HepG2 (cell line): ENCODE measurements around the gene ATRNL1. TPM values are rescaled to one million over a fixed set of nuclear protein-coding genes. Genes with fewer than 3 reads are reported as not detected.

Experiments
- ATAC-seq: fragments of 200-7000 bp; cut with Tn5 transposase; 3 replicates; pipeline ENCODE4 v1.9.1; 2020; ENCODE audit warnings: mild to moderate bottlenecking, moderate library complexity
- BruUV-seq: library from RNA; stranded (reverse); fragments of 400-500 nt; replicated peaks from 2 replicates; lab custom pipeline; 2021; lab: Mats Ljungman, UMichigan
- CTCF ChIA-PET: fragments of 300-600 bp; formaldehyde crosslinking; extraction: SDS; loops from one replicate; lab custom pipeline; 2021; ENCODE audit warnings: low total read pairs, inconsistent platforms, low intra/inter-chr PET ratio; lab: Yijun Ruan, JAX
- POLR2A ChIA-PET: fragments of 350-600 bp; sonication (Branson Sonifier 250); formaldehyde crosslinking; loops from one replicate; lab custom pipeline; 2020; ENCODE audit warnings: antibody characterized with exemption, inconsistent platforms; lab: Yijun Ruan, JAX
- DNase-seq: peaks from one replicate; pipeline ENCODE4 v3.0.0-alpha.2; 2015; ENCODE audit warnings: low spot score
- FAIRE-seq: peaks from 3 replicates; lab custom pipeline; 2011; peaks lifted over from hg19 to GRCh38; lab: Jason Lieb, UNC
- H2AFZ ChIP-seq: one replicate; pipeline ENCODE4 v1.6.1; 2011; ENCODE audit warnings: low read length, inconsistent platforms
- H3K27ac ChIP-seq: fragments of 300-600 bp; 3 replicates; pipeline ENCODE4 v1.8.0; 2011; ENCODE audit warnings: mixed run types, mild to moderate bottlenecking, mixed read lengths, low read length, inconsistent platforms; ENCODE audit not compliant: insufficient read depth; ENCODE audit errors: extremely low read length
- H3K27me3 ChIP-seq, 2 experiments: fragments of 200-600 bp in 1 of 2; 2 replicates in 1 of 2; 3 replicates in 1 of 2; pipeline versions ENCODE4 v1.6.0 to v1.8.0; 2011; ENCODE audit warnings: low read length in 2 of 2, mild to moderate bottlenecking in 2 of 2, moderate library complexity in 2 of 2, inconsistent platforms in 1 of 2; ENCODE audit not compliant: insufficient read depth in 2 of 2, control insufficient read depth in 1 of 2
- H3K36me3 ChIP-seq, 2 experiments: fragments of 200-600 bp in 1 of 2; replicated peaks in 1 of 2; 2 replicates in 1 of 2; 3 replicates in 1 of 2; pipeline versions ENCODE4 v1.5.1 to v1.8.0; 2011; ENCODE audit warnings: low read length in 2 of 2, inconsistent platforms in 1 of 2; ENCODE audit not compliant: insufficient read depth in 2 of 2, control insufficient read depth in 1 of 2
- H3K4me1 ChIP-seq: 2 replicates; pipeline ENCODE4 v1.5.1; 2012; ENCODE audit warnings: low read length, inconsistent platforms; ENCODE audit not compliant: insufficient read depth
- H3K4me2 ChIP-seq: 2 replicates; pipeline ENCODE4 v1.6.0; 2011; ENCODE audit warnings: low read depth, low read length, inconsistent platforms
- H3K4me3 ChIP-seq, 3 experiments: fragments of 200-600 bp in 1 of 3; sonication (generic), shearing (Covaris generic) in 1 of 3; replicated peaks in 1 of 3; 2 replicates each; pipeline ENCODE4 v1.5.1; 2011 to 2016; ENCODE audit warnings: low read length in 3 of 3, inconsistent platforms in 2 of 3, low read depth in 2 of 3, mild to moderate bottlenecking in 2 of 3, control low read depth in 1 of 3, mixed read lengths in 1 of 3; ENCODE audit not compliant: insufficient read depth in 1 of 3
- H3K79me2 ChIP-seq: one replicate; pipeline ENCODE4 v1.6.1; 2011; ENCODE audit warnings: low read length, inconsistent platforms; ENCODE audit not compliant: insufficient read depth
- H3K9ac ChIP-seq: 2 replicates; pipeline ENCODE4 v1.6.0; 2011; ENCODE audit warnings: mild to moderate bottlenecking, low read depth, low read length, inconsistent platforms; ENCODE audit not compliant: insufficient read depth
- H3K9me3 ChIP-seq: 2 replicates; pipeline ENCODE4 v1.5.1; 2012; ENCODE audit warnings: mild to moderate bottlenecking, low read length
- H4K20me1 ChIP-seq: 2 replicates; pipeline ENCODE4 v1.6.0; 2011; ENCODE audit warnings: inconsistent platforms, mild to moderate bottlenecking, low read length, moderate library complexity; ENCODE audit not compliant: insufficient read depth
- GTF2F1 ChIP-seq: fragments of 150-350 bp; IDR thresholded peaks from 2 replicates; pipeline ENCODE4 v1.6.1; 2014; ENCODE audit warnings: low read length
- HOXD1 ChIP-seq: sonication (generic); formaldehyde crosslinking; IDR thresholded peaks from 2 replicates; pipeline ENCODE4 v1.5.0; 2020; ENCODE audit warnings: missing genetic modification reagents
- KAT2B ChIP-seq: fragments of 150-350 bp; IDR thresholded peaks from 2 replicates; pipeline ENCODE4 v1.6.1; 2014; ENCODE audit warnings: low read depth, low read length, borderline replicate concordance
- KLF13 ChIP-seq: sonication (generic); formaldehyde crosslinking; IDR thresholded peaks from 2 replicates; pipeline ENCODE4 v1.4.0; 2020; ENCODE audit warnings: mild to moderate bottlenecking, missing genetic modification reagents
- MXI1 ChIP-seq: IDR thresholded peaks from 3 replicates; pipeline ENCODE4 v1.6.1; 2012; ENCODE audit warnings: low read depth, low read length, inconsistent platforms, borderline replicate concordance
- NCOA2 ChIP-seq: sonication (generic); formaldehyde crosslinking; IDR thresholded peaks from 2 replicates; pipeline ENCODE4 v1.8.0; 2022; ENCODE audit warnings: inconsistent platforms
- NFE2L2 ChIP-seq: fragments of 150-350 bp; IDR thresholded peaks from 2 replicates; pipeline ENCODE4 v1.6.1; 2014; ENCODE audit warnings: low read length
- RXRB ChIP-seq: IDR thresholded peaks from 2 replicates; pipeline ENCODE4 v1.6.1; 2016; ENCODE audit warnings: borderline replicate concordance, missing genetic modification reagents, missing compliant biosample characterization
- SP5 ChIP-seq: IDR thresholded peaks from 2 replicates; pipeline ENCODE4 v1.6.1; 2016; ENCODE audit warnings: low read depth, borderline replicate concordance
- SRY ChIP-seq: sonication (generic); formaldehyde crosslinking; IDR thresholded peaks from 2 replicates; pipeline ENCODE4 v1.8.0; 2022; ENCODE audit warnings: mild to moderate bottlenecking, missing genetic modification reagents
- STAT5B ChIP-seq: sonication (generic); formaldehyde crosslinking; IDR thresholded peaks from 2 replicates; pipeline ENCODE4 v1.4.0; 2020; ENCODE audit warnings: missing genetic modification reagents
- TBX2 ChIP-seq: sonication (generic); formaldehyde crosslinking; IDR thresholded peaks from 2 replicates; pipeline ENCODE4 v1.5.0; 2020; ENCODE audit warnings: missing genetic modification reagents, mild to moderate bottlenecking, borderline replicate concordance
- ZNF788 ChIP-seq: sonication (generic); formaldehyde crosslinking; IDR thresholded peaks from 2 replicates; pipeline ENCODE4 v1.5.0; 2020; ENCODE audit warnings: mild to moderate bottlenecking, missing genetic modification reagents, borderline replicate concordance
- WGBS: methylation state at CpG from one replicate; pipeline ENCODE4 v1.1.6; 2017; ENCODE audit warnings: low lambda C conversion rate; 5-methylcytosine and 5-hydroxymethylcytosine counted together
- in situ Hi-C: cut with HindIII; loops from 2 replicates; pipeline ENCODE4 v1.10.0; 2017; ENCODE audit warnings: low pct_unique_long_range_greater_than_20kb; ENCODE audit not compliant: extremely low pct_ligation_motif_present
- intact Hi-C: fragments of 100-400 bp; cut with micrococcal nuclease; formaldehyde crosslinking; loops from one replicate; pipeline ENCODE4 v1.10.0; 2022; ENCODE audit not compliant: unreplicated experiment
- polyA plus RNA-seq, 8 experiments: library from polyadenylated mRNA; depleted of rRNA in 3 of 8; stranded (reverse) in 7 of 8; unstranded in 1 of 8; fragments of >200 nt; fragmentation: Illumina TruSeq in 4 of 8; extraction: Trizol in 4 of 8; gene quantifications; 2 replicates each; pipeline versions ENCODE4 v1.2.1 to v1.2.3, GENCODE V29; 2011 to 2016; ENCODE audit warnings: low read depth in 4 of 8, missing spikeins in 1 of 8, mixed read lengths in 1 of 8; ENCODE audit not compliant: insufficient read depth in 1 of 8
- total RNA-seq, 5 experiments: library from RNA; depleted of rRNA; stranded (reverse); fragments of >200 nt; fragmentation: Illumina TruSeq; extraction: Trizol; gene quantifications; 2 replicates each; pipeline ENCODE4 v1.2.3, GENCODE V29; 2016; ENCODE audit warnings: low read depth in 1 of 5
- TF ChIP-seq, protein P1 (sequence below): sonication (generic); formaldehyde crosslinking; IDR thresholded peaks from 2 replicates; pipeline ENCODE4 v1.5.0; 2020; ENCODE audit warnings: mild to moderate bottlenecking, missing genetic modification reagents
- TF ChIP-seq, protein P2 (sequence below), 2 experiments: sonication (generic) in 1 of 2; formaldehyde crosslinking in 1 of 2; IDR thresholded peaks; 2 replicates each; pipeline versions ENCODE4 v1.4.0 to v1.6.1; 2016 to 2020; ENCODE audit warnings: borderline replicate concordance in 1 of 2, low read depth in 1 of 2, mild to moderate bottlenecking in 1 of 2, missing genetic modification reagents in 1 of 2
- TF ChIP-seq, protein P3 (sequence below): sonication (generic); formaldehyde crosslinking; IDR thresholded peaks from 2 replicates; pipeline ENCODE4 v1.4.0; 2020; ENCODE audit warnings: mild to moderate bottlenecking, missing genetic modification reagents
- TF ChIP-seq, protein P4 (sequence below): sonication (generic); formaldehyde crosslinking; IDR thresholded peaks from 2 replicates; pipeline ENCODE4 v1.8.0; 2022; ENCODE audit warnings: mild to moderate bottlenecking, missing genetic modification reagents, moderate library complexity

Gene ATRNL1
- total and polyA plus RNA-seq, 2 of the 13 experiments (the other 11 are each of a cell fraction or from before 2014, with no cell fraction given): 0.04 TPM; not detected in 1

DNA sequence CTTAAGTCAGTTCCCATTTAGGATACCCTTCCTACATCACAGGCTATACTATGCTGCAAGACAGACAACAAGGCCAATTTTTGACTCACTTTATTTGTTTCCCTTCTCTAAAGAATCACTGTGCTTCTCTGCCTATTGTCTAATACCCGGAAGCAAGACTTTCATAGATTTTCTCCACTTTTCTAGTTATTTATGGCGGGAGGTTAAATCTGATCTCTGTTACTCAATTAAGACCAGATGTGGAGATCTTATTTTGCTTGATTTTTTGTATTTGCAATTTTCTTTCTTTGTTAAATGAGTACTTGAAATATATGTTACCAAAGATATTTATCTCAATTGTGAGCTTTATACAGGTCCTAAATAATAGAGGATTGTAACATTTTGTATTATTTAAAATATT is 511.5 kb downstream of the ATRNL1 start:
- DNase-seq (no peak), FAIRE-seq (no peak), ATAC-seq (no peak)
- no peaks in the 10 kb centered on the region for H3K27me3 ChIP-seq
- in situ Hi-C loops (no loop called here), intact Hi-C loops (no loop called here)
- H2AFZ ChIP-seq: no peak overlapping the region
- H3K27ac ChIP-seq: no peak overlapping the region
- H3K4me1 ChIP-seq: no peaks in the 10 kb centered on the region
- no TSS peak for BruUV-seq
- ChIA-PET POLR2A (no interaction called here), CTCF (no interaction called here)
- no peaks in the 10 kb centered on the region for H3K36me3 ChIP-seq
- WGBS: 0% methylated on average over 2 of the region's 2 CpGs
- H3K4me2 ChIP-seq: no peak overlapping the region
- H3K79me2 ChIP-seq: no peaks in the 10 kb centered on the region
- no peaks in the 10 kb centered on the region for H4K20me1 ChIP-seq
- no peak overlapping the region for H3K9ac ChIP-seq
- H3K9me3 ChIP-seq: no peaks in the 10 kb centered on the region
- no peak overlapping the region for H3K4me3 ChIP-seq
- TF ChIP-seq MXI1 (no peak), NFE2L2 (no peak), SP5 (CRISPR knock-in tag) (no peak), GTF2F1 (no peak), KAT2B (no peak), SRY (no peak), ZNF788 (no peak), HOXD1 (no peak), RXRB (CRISPR knock-in tag) (no peak), NCOA2 (CRISPR knock-in tag) (no peak), STAT5B (CRISPR knock-in tag) (no peak), KLF13 (CRISPR knock-in tag) (no peak), TBX2 (CRISPR knock-in tag) (no peak)
- TF ChIP-seq, protein P1, sequence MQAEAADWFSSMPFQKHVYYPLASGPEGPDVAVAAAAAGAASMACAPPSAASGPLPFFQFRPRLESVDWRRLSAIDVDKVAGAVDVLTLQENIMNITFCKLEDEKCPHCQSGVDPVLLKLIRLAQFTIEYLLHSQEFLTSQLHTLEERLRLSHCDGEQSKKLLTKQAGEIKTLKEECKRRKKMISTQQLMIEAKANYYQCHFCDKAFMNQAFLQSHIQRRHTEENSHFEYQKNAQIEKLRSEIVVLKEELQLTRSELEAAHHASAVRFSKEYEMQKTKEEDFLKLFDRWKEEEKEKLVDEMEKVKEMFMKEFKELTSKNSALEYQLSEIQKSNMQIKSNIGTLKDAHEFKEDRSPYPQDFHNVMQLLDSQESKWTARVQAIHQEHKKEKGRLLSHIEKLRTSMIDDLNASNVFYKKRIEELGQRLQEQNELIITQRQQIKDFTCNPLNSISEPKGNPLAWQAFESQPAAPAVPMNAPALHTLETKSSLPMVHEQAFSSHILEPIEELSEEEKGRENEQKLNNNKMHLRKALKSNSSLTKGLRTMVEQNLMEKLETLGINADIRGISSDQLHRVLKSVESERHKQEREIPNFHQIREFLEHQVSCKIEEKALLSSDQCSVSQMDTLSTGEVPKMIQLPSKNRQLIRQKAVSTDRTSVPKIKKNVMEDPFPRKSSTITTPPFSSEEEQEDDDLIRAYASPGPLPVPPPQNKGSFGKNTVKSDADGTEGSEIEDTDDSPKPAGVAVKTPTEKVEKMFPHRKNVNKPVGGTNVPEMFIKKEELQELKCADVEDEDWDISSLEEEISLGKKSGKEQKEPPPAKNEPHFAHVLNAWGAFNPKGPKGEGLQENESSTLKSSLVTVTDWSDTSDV (CRISPR knock-in tag): no peak
- TF ChIP-seq, protein P2, sequence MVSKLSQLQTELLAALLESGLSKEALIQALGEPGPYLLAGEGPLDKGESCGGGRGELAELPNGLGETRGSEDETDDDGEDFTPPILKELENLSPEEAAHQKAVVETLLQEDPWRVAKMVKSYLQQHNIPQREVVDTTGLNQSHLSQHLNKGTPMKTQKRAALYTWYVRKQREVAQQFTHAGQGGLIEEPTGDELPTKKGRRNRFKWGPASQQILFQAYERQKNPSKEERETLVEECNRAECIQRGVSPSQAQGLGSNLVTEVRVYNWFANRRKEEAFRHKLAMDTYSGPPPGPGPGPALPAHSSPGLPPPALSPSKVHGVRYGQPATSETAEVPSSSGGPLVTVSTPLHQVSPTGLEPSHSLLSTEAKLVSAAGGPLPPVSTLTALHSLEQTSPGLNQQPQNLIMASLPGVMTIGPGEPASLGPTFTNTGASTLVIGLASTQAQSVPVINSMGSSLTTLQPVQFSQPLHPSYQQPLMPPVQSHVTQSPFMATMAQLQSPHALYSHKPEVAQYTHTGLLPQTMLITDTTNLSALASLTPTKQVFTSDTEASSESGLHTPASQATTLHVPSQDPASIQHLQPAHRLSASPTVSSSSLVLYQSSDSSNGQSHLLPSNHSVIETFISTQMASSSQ (IDR thresholded peaks at IDR 0.05; ENCODE audit: low read depth): no peak
- TF ChIP-seq, protein P2 (CRISPR knock-in tag; IDR thresholded peaks at IDR 0.05; ENCODE audit: borderline replicate concordance): no peak
- TF ChIP-seq, protein P3, sequence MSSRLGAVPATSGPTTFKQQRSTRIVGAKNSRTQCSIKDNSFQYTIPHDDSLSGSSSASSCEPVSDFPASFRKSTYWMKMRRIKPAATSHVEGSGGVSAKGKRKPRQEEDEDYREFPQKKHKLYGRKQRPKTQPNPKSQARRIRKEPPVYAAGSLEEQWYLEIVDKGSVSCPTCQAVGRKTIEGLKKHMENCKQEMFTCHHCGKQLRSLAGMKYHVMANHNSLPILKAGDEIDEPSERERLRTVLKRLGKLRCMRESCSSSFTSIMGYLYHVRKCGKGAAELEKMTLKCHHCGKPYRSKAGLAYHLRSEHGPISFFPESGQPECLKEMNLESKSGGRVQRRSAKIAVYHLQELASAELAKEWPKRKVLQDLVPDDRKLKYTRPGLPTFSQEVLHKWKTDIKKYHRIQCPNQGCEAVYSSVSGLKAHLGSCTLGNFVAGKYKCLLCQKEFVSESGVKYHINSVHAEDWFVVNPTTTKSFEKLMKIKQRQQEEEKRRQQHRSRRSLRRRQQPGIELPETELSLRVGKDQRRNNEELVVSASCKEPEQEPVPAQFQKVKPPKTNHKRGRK: no peak
- TF ChIP-seq, protein P4, sequence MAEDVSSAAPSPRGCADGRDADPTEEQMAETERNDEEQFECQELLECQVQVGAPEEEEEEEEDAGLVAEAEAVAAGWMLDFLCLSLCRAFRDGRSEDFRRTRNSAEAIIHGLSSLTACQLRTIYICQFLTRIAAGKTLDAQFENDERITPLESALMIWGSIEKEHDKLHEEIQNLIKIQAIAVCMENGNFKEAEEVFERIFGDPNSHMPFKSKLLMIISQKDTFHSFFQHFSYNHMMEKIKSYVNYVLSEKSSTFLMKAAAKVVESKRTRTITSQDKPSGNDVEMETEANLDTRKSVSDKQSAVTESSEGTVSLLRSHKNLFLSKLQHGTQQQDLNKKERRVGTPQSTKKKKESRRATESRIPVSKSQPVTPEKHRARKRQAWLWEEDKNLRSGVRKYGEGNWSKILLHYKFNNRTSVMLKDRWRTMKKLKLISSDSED (CRISPR knock-in tag): no peak
